Activated CD8-positive, alpha-beta memory T cell treated with anti-CD3 and anti-CD28 coated beads for 4 hours (primary cell): ENCODE measurements around the gene OSGEP.

ENCODE experiments used
- DNase-seq, 2 donors: peaks; one replicate each; pipeline ENCODE4 v3.0.0-alpha.2; 2020; ENCODE audit warnings: low read depth in 2 of 2

The OSGEP gene

GRCh38 chr14:20400589-20400964, 54.0 kb downstream of the OSGEP start:
- no peak for DNase-seq

- DNase-seq = no peak
Measured at GRCh38 chr14:20397511-20397910, 57.1 kb downstream of the OSGEP start.
